K562 (cell line): ENCODE results near the gene ACTRT3. TPM values are rescaled to one million over a fixed set of nuclear protein-coding genes. Genes with fewer than 3 reads are reported as not detected.
A peak's percentile ranks its signal among the peaks of the same experiment; 100 is the strongest.

Experiments used
- ATAC-seq: fragments of 200-7000 bp; cut with Tn5 transposase; 3 replicates; pipeline ENCODE4 v1.9.1; 2020; ENCODE audit warnings: moderate library complexity
- BruUV-seq: library from RNA; stranded (reverse); fragments of 400-500 nt; replicated peaks from 2 replicates; lab custom pipeline; 2021; lab: Mats Ljungman, UMichigan
- CTCF ChIA-PET: fragments of 300-600 bp; formaldehyde crosslinking; extraction: SDS; loops from one replicate; lab custom pipeline; 2021; ENCODE audit warnings: low intra/inter-chr PET ratio; lab: Yijun Ruan, JAX
- POLR2A ChIA-PET: fragments of 300-600, 350-650 bp; sonication (Branson Sonifier 250); formaldehyde crosslinking; extraction: SDS; loops from one replicate; lab custom pipeline; 2021; ENCODE audit warnings: antibody characterized with exemption, inconsistent platforms; lab: Yijun Ruan, JAX
- DNase-seq, 4 experiments: peaks; one replicate each; pipeline versions ENCODE4 v3.0.0 to v3.0.0-alpha.2; 2011 to 2018; ENCODE audit warnings: low spot score in 3 of 4, mixed read lengths in 3 of 4; ENCODE audit errors: extremely low read depth in 1 of 4
- FAIRE-seq: peaks from 2 replicates; lab custom pipeline; 2011; peaks lifted over from hg19 to GRCh38; lab: Jason Lieb, UNC
- H2AFZ ChIP-seq: 2 replicates; pipeline ENCODE4 v1.6.0; 2011; ENCODE audit warnings: low read depth, low read length, control low read depth, inconsistent platforms
- H3K27ac ChIP-seq: fragments of 200-600 bp; 3 replicates; pipeline ENCODE4 v1.8.0; 2011; ENCODE audit warnings: low read depth, mild to moderate bottlenecking, control low read depth, inconsistent platforms, low read length, moderate library complexity, mixed read lengths; ENCODE audit errors: extremely low read depth
- H3K27me3 ChIP-seq, 2 experiments: fragments of 300-600 bp in 1 of 2; 2 replicates in 1 of 2; 3 replicates in 1 of 2; pipeline versions ENCODE4 v1.6.0 to v1.8.0; 2011; ENCODE audit warnings: inconsistent platforms in 2 of 2, low read length in 2 of 2, mild to moderate bottlenecking in 1 of 2, mixed read lengths in 1 of 2, moderate library complexity in 1 of 2; ENCODE audit not compliant: control insufficient read depth in 2 of 2, insufficient read depth in 2 of 2
- H3K36me3 ChIP-seq: fragments of 300-600 bp; 3 replicates; pipeline ENCODE4 v1.8.0; 2011; ENCODE audit warnings: mild to moderate bottlenecking, low read length, inconsistent platforms; ENCODE audit not compliant: control insufficient read depth, insufficient read depth
- H3K4me1 ChIP-seq, 2 experiments: fragments of 200-600 bp in 1 of 2; replicated peaks in 1 of 2; 2 replicates in 1 of 2; 3 replicates in 1 of 2; pipeline versions ENCODE4 v1.5.1 to v1.8.0; 2011; ENCODE audit warnings: inconsistent platforms in 2 of 2, low read length in 2 of 2, mild to moderate bottlenecking in 1 of 2, mixed read lengths in 1 of 2, moderate library complexity in 1 of 2; ENCODE audit not compliant: control insufficient read depth in 2 of 2, insufficient read depth in 2 of 2
- H3K4me2 ChIP-seq: 2 replicates; pipeline ENCODE4 v1.6.1; 2011; ENCODE audit warnings: low read length, control low read depth, inconsistent platforms, mixed read lengths; ENCODE audit not compliant: insufficient read depth
- H3K4me3 ChIP-seq: fragments of 200-600 bp; sonication (generic), shearing (Covaris generic); 2 replicates; pipeline ENCODE4 v1.5.1; 2016; ENCODE audit warnings: control low read depth, inconsistent platforms
- H3K79me2 ChIP-seq: fragments of 200-600 bp; 3 replicates; pipeline ENCODE4 v1.8.0; 2011; ENCODE audit warnings: low read length, inconsistent platforms; ENCODE audit not compliant: control insufficient read depth, insufficient read depth
- H3K9ac ChIP-seq, 2 experiments: 2 replicates each; pipeline versions ENCODE4 v1.6.0 to v1.6.1; 2011; ENCODE audit warnings: low read depth in 2 of 2, low read length in 2 of 2, control low read depth in 1 of 2, inconsistent platforms in 1 of 2, mild to moderate bottlenecking in 1 of 2, mixed read lengths in 1 of 2; ENCODE audit not compliant: insufficient read depth in 1 of 2
- H3K9me1 ChIP-seq: one replicate; pipeline ENCODE4 v1.6.0; 2011; ENCODE audit warnings: inconsistent platforms, mild to moderate bottlenecking, low read length, moderate library complexity; ENCODE audit not compliant: control insufficient read depth, insufficient read depth
- H3K9me3 ChIP-seq: replicated peaks from 2 replicates; pipeline ENCODE4 v1.5.1; 2011; ENCODE audit warnings: low read depth, low read length, inconsistent platforms; ENCODE audit not compliant: control insufficient read depth, insufficient read depth
- H4K20me1 ChIP-seq: replicated peaks from 2 replicates; pipeline ENCODE4 v1.6.1; 2011; ENCODE audit warnings: low read length, inconsistent platforms, mixed read lengths; ENCODE audit not compliant: control insufficient read depth, insufficient read depth
- ATF1 ChIP-seq, 2 experiments: fragments of 450-650 bp in 1 of 2; IDR thresholded peaks; 2 replicates each; pipeline ENCODE4 v1.6.1; 2016; ENCODE audit warnings: missing compliant biosample characterization in 1 of 2, missing genetic modification characterization in 1 of 2
- CEBPZ ChIP-seq: fragments of 150-350 bp; IDR thresholded peaks from 2 replicates; pipeline ENCODE4 v1.6.1; 2014; ENCODE audit warnings: low read depth, mild to moderate bottlenecking, low read length, borderline replicate concordance
- CHD1 ChIP-seq: fragments of 200-600 bp; sonication (generic); IDR thresholded peaks from one replicate; pipeline ENCODE4 v1.6.1; 2012; ENCODE audit warnings: mild to moderate bottlenecking, moderate library complexity, low read length, inconsistent platforms
- CLOCK ChIP-seq: fragments of 250-450 bp; sonication (Bioruptor Pico); IDR thresholded peaks from 2 replicates; pipeline ENCODE4 v1.4.0; 2020; ENCODE audit warnings: mild to moderate bottlenecking, moderate library complexity, borderline replicate concordance
- FOXA3 ChIP-seq, 2 experiments: fragments of 450-650 bp in 1 of 2; sonication (generic) in 1 of 2; formaldehyde crosslinking; IDR thresholded peaks in 1 of 2; conservative IDR thresholded peaks in 1 of 2; 2 replicates each; pipeline versions ENCODE4 v1.4.0 to v1.8.0; 2020 to 2022; ENCODE audit warnings: mild to moderate bottlenecking in 2 of 2, missing genetic modification reagents in 1 of 2
- MAFK ChIP-seq: IDR thresholded peaks from 2 replicates; pipeline ENCODE4 v1.6.1; 2011; ENCODE audit warnings: low read length, improper control_type of control experiment
- PHTF2 ChIP-seq: fragments of 250-450 bp; sonication (Bioruptor Pico); IDR thresholded peaks from 2 replicates; pipeline ENCODE4 v1.5.0; 2021; ENCODE audit warnings: mild to moderate bottlenecking
- THRAP3 ChIP-seq: fragments of 450-650 bp; IDR thresholded peaks from 2 replicates; pipeline ENCODE4 v1.6.1; 2016; ENCODE audit warnings: mild to moderate bottlenecking, inconsistent platforms, borderline replicate concordance
- TSHZ1 ChIP-seq: fragments of 250-450 bp; sonication (Bioruptor Pico); IDR thresholded peaks from 2 replicates; pipeline ENCODE4 v1.4.0; 2020; ENCODE audit warnings: mild to moderate bottlenecking, moderate library complexity
- U2AF2 ChIP-seq: fragments of 200-400 bp; formaldehyde crosslinking; optimal IDR thresholded peaks from 2 replicates; pipeline ENCODE3; 2017; ENCODE audit warnings: low read depth, mild to moderate bottlenecking, low read length
- ZNF232 ChIP-seq: sonication (generic); formaldehyde crosslinking; IDR thresholded peaks from 2 replicates; pipeline ENCODE4 v1.8.0; 2022; ENCODE audit warnings: mild to moderate bottlenecking, missing genetic modification reagents
- ZSCAN32 ChIP-seq: fragments of 450-650 bp; formaldehyde crosslinking; IDR thresholded peaks from 2 replicates; pipeline ENCODE4 v1.4.0; 2020; ENCODE audit warnings: mild to moderate bottlenecking, moderate library complexity
- WGBS: fragments of 100-300 bp; shearing (Covaris generic); methylation state at CpG from one replicate; pipeline ENCODE4 v1.1.6; 2016; ENCODE audit warnings: low coverage, mixed read lengths; ENCODE audit not compliant: insufficient coverage; ENCODE audit errors: missing lambda C conversion rate; 5-methylcytosine and 5-hydroxymethylcytosine counted together
- in situ Hi-C: fragments of 300-500 bp; cut with MboI; formaldehyde crosslinking; loops from 4 replicates; pipeline ENCODE4 v1.15.0; 2018; ENCODE audit warnings: inconsistent platforms, mixed read lengths
- intact Hi-C: fragments of 100-400 bp; cut with micrococcal nuclease; formaldehyde crosslinking; loops from 2 replicates; pipeline ENCODE4 v1.14.2; 2022
- polyA plus RNA-seq, 8 experiments: library from polyadenylated mRNA; depleted of rRNA in 4 of 8; stranded (reverse) in 5 of 8; unstranded in 3 of 8; fragments of >200 nt; fragmentation: Nextera tagmentation in 2 of 8; fragmentation: Illumina TruSeq in 1 of 8; extraction: Ambion mirVana in 2 of 8; extraction: Trizol in 1 of 8; gene quantifications; 2 replicates each; pipeline versions ENCODE4 v1.2.1 to v1.2.3, GENCODE V29; 2011 to 2014; ENCODE audit warnings: inconsistent platforms in 1 of 8, missing spikeins in 1 of 8
- total RNA-seq, 7 experiments: library from RNA; depleted of rRNA in 6 of 7; stranded (reverse); fragments of >200 nt in 6 of 7; fragmentation: Illumina TruSeq in 2 of 7; extraction: Trizol in 2 of 7; gene quantifications; 2 replicates each; pipeline versions ENCODE4 v1.2.1 to v1.2.3, GENCODE V29; 2011 to 2021; ENCODE audit warnings: low replicate concordance in 1 of 7

The ACTRT3 gene
- total and polyA plus RNA-seq, 9 of the 15 experiments (the other 6 are each of a cell fraction or from before 2014, with no cell fraction given), result 0.06 to 0.11 (median 0.07) TPM; not detected in 5

GRCh38 chr3:169780742-169781141 is 11.4 kb upstream of the ACTRT3 start:
- no peak for DNase-seq
- no peak overlapping the region for H3K27ac ChIP-seq
- no peaks in the 10 kb centered on the region for H3K9me3 ChIP-seq
- H3K4me1 ChIP-seq, result peaks cover 0 to 13% of the 10 kb centered on the region in 2 experiments; a peak in 3 of 5 replicates
- H2AFZ ChIP-seq, result no peak overlapping the region
- H3K9me1 ChIP-seq, result no peaks in the 10 kb centered on the region
- peak; percentile 49 for FAIRE-seq
- POLR2A ChIA-PET, result interaction anchor here (0.8 to 1.2 kb wide), 2 partner anchors 8 to 10 kb away, joined by 3 to 6 read pairs; no protein-coding TSS in a partner anchor
- peak; percentile 69 for ATAC-seq
- H3K9ac ChIP-seq, result no peak overlapping the region
- no peak overlapping the region for H3K4me2 ChIP-seq
- no TSS peak for BruUV-seq
- CTCF ChIA-PET, result no interaction called here
- no peak overlapping the region for H3K4me3 ChIP-seq
- intact Hi-C loops (no loop called here), in situ Hi-C loops (no loop called here)
- no peaks in the 10 kb centered on the region for H3K27me3 ChIP-seq
- H3K79me2 ChIP-seq, result peaks cover 20% of the 10 kb centered on the region
- H4K20me1 ChIP-seq, result no peaks in the 10 kb centered on the region
- WGBS, result 8% methylated on average over 2 of the region's 2 CpGs
- peaks cover 96% of the 10 kb centered on the region for H3K36me3 ChIP-seq
- TF ChIP-seq U2AF2 (no peak), ZSCAN32 (CRISPR knock-in tag) (no peak), FOXA3 (CRISPR knock-in tag; conservative IDR thresholded peaks at IDR 0.05 in 1 of 2, IDR thresholded peaks at IDR 0.05 in 1 of 2) (no peak), PHTF2 (no peak), CEBPZ (no peak), ZNF232 (no peak), ATF1 (CRISPR knock-in tag; IDR thresholded peaks at IDR 0.05) (no peak), ATF1 (tag; IDR thresholded peaks at IDR 0.05) (no peak), CLOCK (CRISPR knock-in tag) (no peak), THRAP3 (no peak), CHD1 (no peak), TSHZ1 (no peak), MAFK (no peak)
